Putamen (tissue), 1 donor: ENCODE data around the gene KCNQ1.

Experiments
- DNase-seq: peaks from one replicate; pipeline ENCODE4 v3.0.0-alpha.2; 2016; ENCODE audit warnings: low spot score

Gene KCNQ1

DNA sequence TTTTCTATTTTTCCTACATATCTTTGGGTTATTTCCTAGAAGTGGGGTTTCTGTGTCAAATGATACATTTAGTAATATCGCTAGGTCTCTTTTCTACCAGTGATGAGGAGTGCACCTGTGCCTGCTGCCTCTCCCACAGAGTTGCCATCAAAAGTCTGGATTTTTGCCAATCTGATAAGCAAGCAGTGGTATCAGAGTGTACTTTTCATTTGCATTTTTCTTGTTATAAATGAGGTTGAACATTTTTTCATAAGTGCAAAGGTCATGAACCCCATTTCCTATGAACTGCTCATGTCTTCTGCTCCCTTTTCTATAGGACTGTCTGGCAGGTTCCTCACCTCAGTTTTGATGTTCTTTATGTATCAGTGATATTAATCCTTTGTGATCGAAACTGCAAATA lies 2.2 kb upstream of the KCNQ1 start:
- no peak for DNase-seq

DNA sequence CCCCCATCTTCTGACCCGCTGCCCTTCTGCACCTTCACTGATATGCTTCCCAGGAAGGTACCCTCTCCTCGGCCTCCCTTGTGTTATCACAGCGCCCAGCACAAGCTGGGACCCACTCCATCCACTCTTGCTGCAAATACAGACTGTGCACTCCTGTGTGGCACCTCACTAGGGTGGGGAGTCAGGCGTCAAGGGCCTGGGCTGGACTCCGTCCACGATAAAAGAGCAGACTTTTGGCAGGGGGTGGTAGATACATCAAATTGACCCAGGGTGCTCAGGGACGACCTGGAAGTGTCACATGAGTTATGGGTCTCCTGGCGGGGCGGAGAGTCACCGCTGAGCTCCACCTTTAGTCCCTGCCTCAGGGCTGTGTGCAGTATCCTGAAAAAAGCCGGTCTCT lies 1.4 kb upstream of the KCNQ1 start:
- DNase-seq = no peak

DNA sequence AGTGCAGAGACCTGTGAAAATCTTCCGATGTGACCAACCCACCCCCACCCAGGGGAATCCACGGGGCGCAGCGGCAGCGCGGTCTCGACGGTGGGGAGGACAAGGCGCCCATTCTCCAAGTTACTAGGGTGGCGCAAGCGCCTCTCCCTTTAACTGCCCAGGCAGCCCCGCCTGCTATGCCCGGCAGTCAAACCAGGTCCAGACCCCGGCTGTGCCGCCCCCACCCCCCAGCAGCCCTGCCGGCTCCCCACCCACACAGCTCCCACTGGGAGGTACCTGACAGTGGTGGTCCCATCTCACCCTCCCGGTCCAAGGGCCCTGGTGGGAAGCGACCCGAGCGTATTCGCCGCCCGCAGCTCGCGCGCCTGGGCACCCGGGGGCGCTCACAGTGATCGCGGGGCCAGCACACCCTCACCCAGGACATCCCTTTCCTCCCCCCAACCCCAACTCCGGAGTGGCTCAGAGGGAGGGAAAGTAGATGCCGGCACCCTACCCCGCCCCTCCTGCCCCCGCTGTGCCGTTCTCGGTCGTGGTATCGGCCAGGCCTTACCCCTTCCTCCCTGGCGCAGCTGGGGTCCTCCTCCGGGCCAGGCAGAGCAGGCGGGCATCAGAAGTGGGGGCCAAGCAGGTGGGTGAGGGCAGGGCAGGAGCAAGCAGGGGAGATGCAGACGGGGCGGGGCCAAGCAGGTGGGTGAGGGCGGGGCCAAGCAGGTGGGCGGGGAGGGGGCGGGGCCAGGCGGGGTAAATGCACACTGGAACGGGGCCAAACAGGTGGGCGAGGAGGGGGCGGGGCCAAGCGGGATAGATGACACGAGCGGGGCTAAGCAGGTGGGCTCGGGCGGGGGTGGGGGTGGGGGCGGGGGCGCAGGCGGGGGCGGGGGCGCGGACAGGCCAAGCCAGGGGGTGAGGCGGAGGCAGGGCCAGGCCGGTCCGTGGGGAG lies 657 bp upstream of the KCNQ1 start, which contains the start of gene TRPM5:
TSS of gene TRPM5 (minus strand) at position 634 of the 940 bp plus-strand sequence. CDS start 21,478 bp downstream, outside the sequence.
- no peak for DNase-seq

DNA sequence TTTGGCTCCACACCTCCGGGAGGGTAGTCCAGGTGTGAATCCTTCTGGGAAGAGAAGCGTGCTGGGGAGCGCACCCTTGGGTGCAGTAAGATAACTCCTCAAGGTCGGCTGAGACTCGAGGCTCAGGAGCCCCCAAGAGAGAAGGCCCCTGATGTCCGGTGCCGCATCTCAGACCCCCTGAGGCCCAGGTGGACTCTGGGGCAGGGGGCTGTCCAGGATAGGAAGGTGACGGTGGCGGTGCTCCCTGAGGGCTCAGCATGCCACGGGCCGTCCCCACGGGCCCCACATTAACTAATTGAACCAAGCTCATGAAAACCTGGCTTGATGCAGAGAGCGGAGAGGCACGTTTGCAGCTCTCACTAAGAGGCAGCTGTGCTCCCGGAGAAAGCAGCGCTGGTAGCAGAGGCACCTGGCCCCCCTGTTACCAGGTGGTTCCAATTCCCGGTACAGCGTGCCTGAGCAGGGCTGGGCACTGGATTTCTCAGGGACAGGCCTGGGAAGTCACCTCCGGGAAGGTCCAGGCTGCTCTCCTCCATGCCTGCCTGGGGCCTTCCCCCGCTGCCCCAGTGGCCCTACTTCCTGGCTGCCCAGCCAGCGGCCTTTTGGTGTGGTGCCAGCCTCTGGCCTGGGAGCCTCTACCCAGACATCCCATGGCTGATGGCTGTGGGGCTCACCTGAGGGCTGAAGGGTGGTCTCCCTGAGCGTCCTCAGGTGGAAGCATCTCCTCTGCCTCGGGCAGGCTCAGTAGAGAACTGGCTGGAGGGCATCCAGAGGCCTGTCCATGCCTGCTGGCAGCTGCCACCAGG lies 1.1 kb downstream of the KCNQ1 start:
- DNase-seq = no peak

DNA sequence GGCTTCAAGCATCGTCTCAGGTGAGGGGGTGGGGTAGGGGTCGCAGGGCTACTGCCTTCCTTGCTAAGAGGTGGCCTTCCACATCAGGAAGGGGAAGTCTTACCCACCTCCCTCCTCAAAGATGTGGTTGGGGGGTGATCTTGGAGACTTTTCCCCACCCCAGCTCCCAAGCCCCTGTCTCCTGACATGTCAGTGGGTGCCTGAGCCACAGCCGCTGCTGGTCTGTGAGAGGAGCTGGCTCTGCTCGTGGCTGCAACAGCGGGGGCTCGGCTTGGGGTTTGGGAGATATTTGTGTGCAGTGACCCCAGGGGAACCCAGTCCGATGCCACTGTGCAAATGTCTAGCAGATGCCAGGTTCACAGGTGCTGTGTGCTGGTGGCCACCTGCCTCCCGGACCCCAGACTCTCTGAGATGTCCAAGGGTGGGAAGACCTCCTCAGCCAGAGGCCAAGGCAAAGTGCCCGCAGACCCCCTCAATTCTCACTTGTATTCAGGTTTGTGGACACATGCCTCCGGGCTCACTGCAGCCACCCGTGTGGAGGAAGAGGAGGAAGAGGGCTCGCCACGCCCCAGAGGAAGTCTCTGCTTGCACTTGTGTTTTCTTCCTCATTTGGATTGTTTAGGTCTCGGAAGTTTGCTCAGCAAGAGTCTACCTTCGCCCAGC lies 1.9 kb downstream of the KCNQ1 start:
- DNase-seq = peak; percentile 6

DNA sequence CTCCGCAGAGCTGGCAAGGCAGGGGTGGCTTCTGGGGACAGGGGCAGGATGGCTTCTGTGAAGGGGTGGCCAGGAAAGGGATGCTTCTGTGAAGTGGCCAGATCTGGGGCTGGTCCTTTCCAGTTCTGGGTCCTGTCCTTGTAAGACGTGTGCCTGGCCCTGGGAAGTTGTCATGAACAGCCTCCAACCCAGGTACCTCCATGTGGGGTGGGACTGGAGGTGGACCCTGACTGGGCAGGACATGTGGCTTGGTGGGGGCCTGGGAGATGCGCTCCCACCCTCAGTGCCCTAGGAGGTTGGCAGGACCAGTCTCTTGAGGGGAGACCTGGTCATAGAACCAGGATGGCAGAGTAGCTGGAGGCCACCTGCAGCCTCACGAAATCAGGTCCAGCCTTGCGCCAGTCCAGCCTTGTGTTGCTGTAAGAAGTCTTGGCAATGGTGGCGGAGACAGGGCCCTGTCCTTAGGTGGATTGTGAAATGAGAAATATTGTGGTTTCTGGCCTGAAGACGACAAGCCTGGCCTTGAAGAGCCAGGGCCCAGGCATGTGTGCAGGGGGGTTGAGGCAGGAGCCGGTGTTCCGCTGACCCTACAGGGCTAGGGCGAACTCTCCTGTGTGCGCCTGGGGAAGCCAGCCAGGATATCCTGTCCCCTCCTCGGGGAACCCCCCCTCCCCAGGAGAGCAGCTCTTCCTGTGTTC lies 2.6 kb downstream of the KCNQ1 start:
- no peak for DNase-seq

DNA sequence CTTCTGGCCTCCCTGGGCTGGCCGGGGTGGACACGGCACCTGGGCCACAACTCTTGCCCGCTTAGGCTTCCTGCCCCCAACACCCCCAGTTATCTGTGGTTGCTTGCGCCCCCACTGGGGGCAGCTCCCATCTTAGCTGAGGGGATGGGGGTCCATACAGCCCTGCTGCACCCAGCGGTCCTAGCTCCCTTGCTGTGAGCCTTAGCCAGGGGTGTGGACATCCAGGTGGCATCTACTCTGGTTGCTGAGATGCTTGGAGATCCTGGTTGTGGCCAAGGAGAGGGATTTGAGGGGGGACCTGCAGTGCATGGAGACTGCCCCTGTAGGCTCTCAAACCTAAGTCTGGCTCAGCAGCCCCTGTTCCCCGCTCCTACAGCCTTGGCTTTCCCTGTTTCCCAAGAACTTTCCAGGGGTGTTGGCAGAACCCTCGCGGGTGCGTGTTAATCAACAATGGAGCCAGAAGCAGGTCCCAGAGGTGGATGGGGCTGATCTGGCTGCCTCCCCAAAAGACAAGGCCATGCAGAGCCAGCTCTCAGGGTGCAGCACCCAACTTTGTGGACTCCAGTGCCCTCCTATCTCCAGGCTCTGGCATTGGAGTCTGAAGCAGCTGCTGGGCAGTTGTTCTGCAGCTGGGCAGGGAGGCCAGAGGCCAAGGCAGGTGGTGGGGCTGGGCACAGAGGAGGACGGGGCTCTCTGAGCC lies 3.3 kb downstream of the KCNQ1 start:
- DNase-seq = no peak

DNA sequence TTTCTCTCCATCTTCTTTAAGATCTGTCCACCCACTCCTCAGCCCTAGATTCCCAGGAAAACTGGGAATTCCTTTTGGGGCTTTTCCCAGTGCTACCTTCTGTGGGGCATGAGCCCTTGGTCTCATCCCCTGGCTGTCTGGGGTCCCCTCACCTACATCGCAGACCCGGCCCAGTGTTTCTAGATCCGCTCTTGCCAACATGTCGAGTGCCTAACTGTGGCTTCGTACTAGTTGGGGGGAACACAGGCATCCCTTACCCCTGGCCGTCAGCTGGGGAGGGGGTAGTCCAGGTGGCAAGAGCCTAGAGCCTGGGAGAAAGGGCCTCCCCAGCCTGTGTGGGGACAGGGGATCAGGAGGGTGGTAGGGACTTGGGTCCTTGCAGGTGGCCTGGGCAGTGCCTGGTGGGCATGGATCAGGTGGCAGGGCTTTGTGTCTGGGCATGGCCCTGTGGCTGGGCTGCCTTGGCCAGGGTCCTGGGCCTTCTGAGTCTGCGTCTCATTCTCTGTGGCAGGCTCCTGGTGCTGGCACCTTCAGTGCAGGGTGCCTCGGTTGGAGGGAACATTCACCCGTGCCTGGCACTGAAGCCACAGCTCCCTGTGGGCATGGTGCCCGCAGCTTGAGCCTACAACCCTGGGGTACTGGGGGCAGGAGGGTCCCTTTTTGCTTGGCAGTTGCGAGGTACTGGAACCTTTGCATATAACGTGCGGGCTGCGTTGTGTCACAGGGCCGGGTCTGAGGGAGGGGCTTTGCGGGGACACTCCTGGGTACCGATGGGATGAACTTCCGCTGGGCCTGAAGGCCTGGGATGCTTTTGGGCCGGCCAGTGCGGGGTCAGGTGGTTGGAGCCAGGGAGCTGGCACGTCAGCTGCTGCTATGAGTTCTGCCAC lies 4.1 kb downstream of the KCNQ1 start:
- no peak for DNase-seq

DNA sequence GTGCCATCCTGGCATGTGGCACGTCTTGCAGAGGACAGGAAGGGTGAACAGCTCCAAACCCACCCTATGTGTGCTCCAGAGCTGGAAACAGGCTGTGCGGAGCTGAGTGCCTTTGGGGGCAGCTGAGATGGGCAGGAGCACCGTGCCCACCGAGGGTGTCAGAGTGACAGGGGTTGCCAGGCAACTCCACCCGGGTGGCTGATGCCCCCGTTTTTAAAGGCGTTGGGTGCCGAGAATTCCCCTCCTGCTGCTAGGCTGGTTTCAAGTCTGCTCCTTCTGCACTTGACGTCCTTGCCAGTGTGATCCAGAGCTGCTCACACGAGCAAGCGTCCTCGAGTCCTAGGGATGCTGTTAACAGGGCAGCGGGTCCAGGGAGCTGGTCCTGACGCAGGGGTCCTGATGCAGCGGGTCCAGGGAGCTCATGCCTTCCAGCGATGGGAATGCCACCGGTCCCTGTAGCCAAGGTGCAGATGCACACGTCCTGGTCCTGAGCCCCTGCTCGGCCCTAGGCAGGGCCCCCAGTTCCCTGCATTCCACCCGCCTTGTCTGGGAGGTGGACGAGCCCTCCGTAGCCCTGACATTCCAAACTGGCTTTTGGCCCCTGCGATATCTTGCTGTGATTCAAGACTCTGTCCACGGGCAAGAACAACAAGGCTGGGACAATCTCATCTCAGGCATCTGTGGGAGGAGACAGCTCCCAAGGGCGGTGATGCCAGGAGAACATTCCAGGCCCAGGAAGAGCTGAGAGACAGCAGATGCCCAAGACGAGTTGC lies 4.9 kb downstream of the KCNQ1 start:
- no peak for DNase-seq

DNA sequence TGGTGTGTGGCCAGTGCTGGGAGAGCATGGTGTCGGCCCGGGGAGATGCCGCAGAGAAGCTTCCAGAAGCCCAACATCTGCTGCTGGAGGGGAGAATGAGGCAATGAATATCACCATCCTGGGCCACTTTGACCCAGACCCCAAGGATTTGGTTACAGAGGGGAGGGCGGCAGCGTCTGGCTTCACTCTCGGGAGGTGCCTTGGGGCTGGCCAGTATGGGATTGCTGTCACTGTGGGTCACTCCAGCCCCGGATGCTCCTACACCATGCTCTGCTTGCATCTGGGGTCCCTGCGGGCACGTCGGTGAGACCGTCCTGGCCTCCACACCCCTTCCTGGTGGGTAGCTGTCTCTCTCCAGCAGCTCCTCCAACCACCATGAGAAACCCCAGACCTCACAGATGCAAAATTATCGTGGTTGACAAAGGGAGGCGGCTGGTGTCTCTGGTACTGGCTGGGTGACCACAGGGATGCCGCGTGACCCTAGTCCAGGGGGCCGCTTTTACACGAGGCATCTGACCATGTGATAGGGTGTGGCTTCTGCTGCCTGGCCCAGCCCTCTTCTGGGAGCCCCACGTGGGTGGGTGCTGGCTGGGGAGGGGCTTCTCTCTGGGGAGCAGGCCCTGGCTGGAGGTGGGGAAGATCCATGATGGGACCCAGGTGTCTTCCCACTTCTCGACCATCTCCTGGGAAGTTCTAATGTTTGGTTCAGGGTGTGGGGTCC lies 5.7 kb downstream of the KCNQ1 start:
- DNase-seq = no peak

DNA sequence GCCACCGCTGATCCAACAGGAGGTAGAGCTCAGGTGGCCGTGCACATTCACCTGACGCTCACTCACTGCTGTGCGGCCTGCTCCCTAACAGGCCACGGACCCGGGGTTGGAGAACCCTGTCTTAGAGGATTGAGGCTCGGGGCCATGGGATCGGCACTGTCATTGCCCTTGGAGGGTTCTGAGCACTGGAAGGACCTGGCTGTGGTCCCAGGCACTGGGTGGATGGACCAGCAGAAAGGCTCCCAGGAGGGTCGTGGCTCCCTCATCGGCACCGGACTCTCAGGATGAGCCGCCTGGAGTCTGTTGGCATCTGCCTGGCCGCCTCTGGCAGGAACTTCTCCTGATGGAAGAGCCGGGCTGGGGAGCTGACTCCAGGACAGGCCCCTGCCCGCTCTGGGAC lies 6.5 kb downstream of the KCNQ1 start:
- no peak for DNase-seq

DNA sequence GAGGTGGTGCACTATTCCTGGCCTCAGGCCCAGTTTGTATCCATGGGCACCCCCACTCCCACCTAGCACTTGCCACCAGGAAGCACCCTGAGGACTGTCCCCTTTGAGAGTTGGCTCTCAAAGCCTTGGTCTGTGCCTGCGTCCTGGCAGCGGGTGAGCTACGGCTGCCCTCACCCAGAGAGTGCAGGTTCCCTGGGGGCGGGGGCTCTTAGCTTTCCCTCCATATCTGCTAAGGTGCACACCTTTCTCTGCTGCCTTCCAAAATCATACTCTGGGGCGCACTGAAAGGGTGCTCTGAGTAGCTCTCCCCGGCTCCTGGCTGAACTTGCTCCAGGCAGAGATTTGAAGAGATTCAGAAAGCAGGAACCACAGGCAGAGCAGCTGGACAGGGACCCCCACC lies 7.1 kb downstream of the KCNQ1 start:
- DNase-seq = no peak

DNA sequence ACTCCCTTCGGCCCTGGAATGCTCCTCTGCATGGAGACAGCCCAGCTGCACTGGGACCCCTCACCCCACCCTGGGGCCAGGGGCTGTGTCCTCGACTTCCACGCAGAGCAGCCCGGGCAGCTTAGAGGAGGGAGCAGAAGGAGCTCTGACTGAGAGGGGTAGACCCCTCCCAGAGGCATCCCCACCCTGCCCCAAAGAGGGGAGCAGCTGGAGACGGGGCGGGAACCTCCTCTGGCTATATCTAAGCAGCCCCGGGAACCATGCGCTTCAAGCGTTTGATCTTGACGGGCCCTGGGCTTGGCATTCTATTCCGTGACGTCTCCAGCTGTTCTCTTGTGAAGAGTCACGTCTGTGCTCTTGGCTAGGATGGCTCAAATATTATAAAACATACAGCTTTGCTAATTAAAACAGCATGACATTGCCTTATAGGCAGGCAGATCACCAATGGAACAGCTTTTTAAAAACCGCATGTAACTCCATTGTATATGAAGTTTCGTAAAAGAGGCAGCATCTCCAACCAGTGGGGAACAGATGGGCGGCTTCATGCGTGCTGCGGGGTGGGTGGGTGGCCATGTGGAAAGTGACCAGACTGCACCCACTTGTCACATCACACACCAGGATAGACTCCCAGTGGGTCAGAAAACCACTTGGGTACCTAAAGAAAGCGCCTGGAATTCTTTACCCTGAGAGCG lies 7.7 kb downstream of the KCNQ1 start:
- DNase-seq = no peak

DNA sequence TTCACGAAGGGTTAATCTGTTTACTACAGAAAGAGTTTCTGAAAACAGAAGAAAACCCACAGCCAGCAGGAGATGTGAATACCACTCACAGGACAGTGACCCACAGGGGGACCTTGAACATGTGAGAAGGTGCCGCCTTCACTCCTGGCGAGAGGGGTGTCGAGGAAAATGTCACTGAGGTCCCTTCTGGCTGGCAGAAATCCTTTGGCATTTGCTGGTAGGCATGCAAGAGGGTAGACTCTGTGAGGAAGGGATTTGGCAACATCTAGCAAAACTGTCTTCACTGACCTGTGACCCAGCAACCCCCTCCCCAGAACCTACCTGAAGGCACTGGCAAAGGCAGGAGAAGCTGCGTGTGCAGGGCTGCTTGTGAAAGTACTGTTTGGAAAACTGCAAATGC lies 8.6 kb downstream of the KCNQ1 start:
- DNase-seq = no peak

DNA sequence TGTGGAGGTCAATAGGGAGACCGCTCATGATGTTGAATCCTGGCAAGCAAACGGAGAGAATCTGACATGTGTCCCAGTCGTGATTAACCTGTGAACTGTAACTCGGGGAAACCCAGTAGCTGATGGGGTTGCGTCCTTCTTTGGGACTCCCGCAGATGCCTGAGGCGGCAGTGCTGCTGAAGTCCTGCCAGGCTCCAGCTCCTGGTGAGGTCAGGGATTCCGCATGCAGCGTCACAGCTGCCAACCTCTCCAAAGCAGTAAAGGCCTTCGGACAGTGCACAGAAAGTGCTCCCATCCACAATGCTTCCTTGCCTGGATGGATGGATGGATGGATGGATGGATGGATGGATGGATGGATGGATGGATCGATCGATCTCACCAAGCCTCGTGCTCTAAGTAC lies 13.5 kb downstream of the KCNQ1 start:
- DNase-seq = no peak

DNA sequence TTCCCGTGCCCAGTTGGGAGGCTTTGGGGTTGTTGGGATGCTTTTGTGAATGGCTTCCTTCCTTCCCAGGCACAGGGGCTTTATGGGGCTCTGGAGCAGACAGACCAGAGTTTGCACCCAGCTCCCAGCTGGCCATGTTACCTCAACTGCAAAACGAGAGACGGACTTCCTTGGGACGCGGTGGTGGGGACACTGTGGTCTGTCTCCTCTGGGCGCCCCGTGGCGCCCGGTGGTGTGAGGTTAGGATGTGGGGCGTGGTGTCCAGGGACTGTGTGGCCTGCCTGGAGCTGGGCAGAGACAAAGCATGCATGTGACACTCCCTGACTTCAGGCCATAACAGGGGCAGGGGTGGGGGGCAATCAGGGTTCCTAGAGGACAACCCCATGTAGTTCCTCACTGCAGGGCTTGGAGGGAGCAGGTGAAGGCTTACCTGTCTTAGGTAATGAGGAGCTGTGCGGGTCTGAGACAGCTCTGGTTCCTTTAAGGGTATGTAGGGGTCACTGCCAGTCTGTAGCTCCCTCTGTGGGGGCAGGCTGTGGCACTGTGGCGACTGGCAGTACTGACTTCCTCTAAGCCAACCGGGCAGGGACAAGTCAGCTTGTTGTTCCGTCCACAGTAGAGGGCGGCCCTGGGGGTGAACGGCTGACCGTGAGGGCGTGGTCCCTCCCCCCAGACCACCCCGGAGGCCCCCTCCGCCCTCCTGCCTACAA lies 14.4 kb downstream of the KCNQ1 start:
- DNase-seq = no peak

DNA sequence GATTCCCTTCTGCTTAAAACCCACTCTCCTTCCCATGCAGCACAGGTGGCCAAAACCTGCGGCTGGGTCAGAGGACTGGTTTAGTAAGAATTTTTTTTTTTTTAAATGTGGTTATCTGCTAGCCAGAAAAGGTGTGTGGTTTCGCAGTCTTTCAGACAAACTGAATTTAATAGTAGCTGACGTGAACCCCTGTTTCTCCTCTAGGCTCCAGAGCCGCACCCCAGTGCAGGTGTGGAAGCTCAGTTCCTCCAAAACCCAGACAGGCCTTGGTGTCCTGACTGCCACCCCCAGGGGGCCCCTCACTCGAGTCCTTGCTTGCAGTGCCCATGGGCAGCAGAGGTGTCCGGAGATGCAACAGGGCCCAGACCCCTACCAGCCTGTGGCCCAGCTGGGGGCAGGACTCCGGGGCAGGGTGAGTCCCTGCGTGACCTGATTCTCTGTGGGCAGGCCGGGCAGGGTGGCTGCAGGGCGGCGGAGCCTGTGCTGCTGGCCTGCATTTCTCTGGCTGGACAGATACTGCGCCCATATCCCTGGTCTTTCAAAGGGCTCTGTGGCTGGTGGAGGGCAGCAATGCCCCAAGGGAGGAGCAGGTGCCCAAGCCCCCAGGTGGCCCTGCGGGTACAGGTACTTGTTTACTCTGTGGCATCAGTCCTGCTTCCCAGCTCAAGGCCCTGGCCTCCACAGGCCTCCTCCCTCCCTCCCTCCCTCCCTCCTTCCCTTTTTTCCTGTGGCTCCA lies 15.2 kb downstream of the KCNQ1 start:
- no peak for DNase-seq
